NOMO-1 (cell line): ENCODE measurements around the gene GSN.

Source experiments
- DNase-seq, 2 experiments: peaks; one replicate each; lab custom pipeline; 2025; ENCODE audit not compliant: unreplicated experiment in 2 of 2; lab: John Stamatoyannopoulos, UW

Gene GSN

GRCh38 chr9:121322037-121322736 lies 54.2 kb downstream of the GSN start:
- no peak for DNase-seq

GRCh38 chr9:121322737-121323448 lies 54.9 kb downstream of the GSN start:
- peak in 1 of 2 experiments; percentile 32 for DNase-seq

GRCh38 chr9:121323449-121324151 lies 55.6 kb downstream of the GSN start:
- DNase-seq, result no peak

GRCh38 chr9:121324316-121324715 lies 56.4 kb downstream of the GSN start:
- no peak for DNase-seq

- no peak for DNase-seq
Measured at GRCh38 chr9:121324755-121325154, 56.8 kb downstream of the GSN start.

GRCh38 chr9:121325387-121325786 lies 57.4 kb downstream of the GSN start:
- no peak for DNase-seq

GRCh38 chr9:121326130-121326838 lies 58.3 kb downstream of the GSN start:
- no peak for DNase-seq

GRCh38 chr9:121326901-121327613 lies 59.1 kb downstream of the GSN start:
- no peak for DNase-seq

GRCh38 chr9:121328476-121328875 lies 60.5 kb downstream of the GSN start:
- DNase-seq, result no peak

- peak in 1 of 2 experiments; percentile 15 for DNase-seq
Measured at GRCh38 chr9:121328876-121329681, 61.1 kb downstream of the GSN start.

- DNase-seq, result no peak
Measured at GRCh38 chr9:121331549-121331948, 63.6 kb downstream of the GSN start.

GRCh38 chr9:121331992-121332685 lies 64.2 kb downstream of the GSN start:
- no peak for DNase-seq

- DNase-seq, result no peak
Measured at GRCh38 chr9:121333950-121334773, 66.2 kb downstream of the GSN start.

GRCh38 chr9:121336665-121337064 lies 68.7 kb downstream of the GSN start:
- no peak for DNase-seq

- DNase-seq, result no peak
Measured at GRCh38 chr9:121339437-121339836, 71.5 kb downstream of the GSN start.

GRCh38 chr9:121340676-121341392 lies 72.9 kb downstream of the GSN start:
- DNase-seq, result no peak

GRCh38 chr9:121344184-121344583 lies 76.2 kb downstream of the GSN start:
- DNase-seq, result no peak

GRCh38 chr9:121345070-121345469 lies 77.1 kb downstream of the GSN start:
- DNase-seq, result no peak
